Stimulated activated CD4-positive, alpha-beta T cell treated with anti-CD3 and anti-CD28 coated beads, Interleukin-15, amount 100 ng/mL, for 1 hour (primary cell): Measurements from ENCODE around the gene TBC1D22B.

ENCODE experiments used
- DNase-seq, 2 donors: peaks; one replicate each; pipeline ENCODE4 v3.0.0-alpha.2; 2020; ENCODE audit warnings: low read depth in 1 of 2, low spot score in 1 of 2

TBC1D22B gene

DNA sequence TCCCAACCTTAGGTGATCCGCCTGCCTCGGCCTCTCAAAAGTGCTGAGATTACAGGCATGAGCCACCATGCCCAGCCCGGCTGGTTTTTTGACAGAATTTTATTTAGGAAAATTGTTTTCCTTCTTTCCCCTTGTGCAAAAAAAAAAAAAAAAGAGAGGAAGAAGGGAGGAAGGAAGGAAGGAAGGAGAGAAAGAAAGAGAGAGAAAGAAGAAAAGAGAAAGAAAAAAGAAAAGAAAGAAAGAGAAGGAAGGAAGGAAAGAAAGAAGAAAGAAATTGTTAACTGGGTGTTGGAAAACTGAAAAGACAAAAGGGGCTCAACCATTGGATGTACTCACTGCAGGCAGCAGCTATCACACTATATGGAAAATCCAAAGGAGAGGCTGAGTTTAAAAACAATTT is 94.8 kb downstream of the TBC1D22B start:
- DNase-seq: no peak

DNA sequence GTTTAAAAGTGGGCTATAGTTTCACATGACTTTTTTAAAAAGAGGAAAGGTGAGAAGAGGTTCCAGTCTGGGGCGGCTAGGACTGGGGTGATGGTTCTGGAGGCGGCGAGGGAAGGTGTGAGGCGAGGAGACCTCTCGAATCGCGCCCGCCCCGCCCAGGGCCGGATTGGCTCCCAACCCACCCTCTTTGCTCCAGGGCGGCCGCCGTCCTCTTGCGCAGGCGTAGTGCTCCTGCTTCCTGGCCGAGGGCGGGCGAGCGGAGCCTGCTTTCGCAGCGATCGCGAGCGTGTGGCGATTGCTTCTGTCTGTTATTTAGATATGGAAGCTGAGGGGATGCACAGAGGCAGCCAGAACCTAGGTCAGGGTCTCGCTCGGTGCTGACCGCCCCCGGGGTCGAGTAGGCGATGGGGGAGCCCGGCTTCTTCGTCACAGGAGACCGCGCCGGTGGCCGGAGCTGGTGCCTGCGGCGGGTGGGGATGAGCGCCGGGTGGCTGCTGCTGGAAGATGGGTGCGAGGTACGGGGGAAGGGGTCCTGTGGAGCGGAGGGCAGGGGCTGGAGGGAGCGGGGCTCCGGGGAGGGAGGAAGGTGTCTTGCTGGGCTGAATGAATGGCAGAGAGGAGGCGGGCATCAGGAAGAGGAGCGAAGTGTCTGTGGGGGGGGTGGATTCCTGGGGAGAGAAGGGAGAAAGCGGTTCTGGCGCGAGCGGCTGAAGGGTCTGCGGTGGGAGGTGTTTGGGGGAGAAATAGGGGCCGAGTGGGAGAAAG is 96.4 kb downstream of the TBC1D22B start, which contains the start of gene RNF8:
Gene RNF8, plus strand, starts transcription at position 223 of the 765 bp plus-strand sequence. Its CDS starts 182 bp downstream, at position 405.
- peak; percentile 73 to 82 for DNase-seq

DNA sequence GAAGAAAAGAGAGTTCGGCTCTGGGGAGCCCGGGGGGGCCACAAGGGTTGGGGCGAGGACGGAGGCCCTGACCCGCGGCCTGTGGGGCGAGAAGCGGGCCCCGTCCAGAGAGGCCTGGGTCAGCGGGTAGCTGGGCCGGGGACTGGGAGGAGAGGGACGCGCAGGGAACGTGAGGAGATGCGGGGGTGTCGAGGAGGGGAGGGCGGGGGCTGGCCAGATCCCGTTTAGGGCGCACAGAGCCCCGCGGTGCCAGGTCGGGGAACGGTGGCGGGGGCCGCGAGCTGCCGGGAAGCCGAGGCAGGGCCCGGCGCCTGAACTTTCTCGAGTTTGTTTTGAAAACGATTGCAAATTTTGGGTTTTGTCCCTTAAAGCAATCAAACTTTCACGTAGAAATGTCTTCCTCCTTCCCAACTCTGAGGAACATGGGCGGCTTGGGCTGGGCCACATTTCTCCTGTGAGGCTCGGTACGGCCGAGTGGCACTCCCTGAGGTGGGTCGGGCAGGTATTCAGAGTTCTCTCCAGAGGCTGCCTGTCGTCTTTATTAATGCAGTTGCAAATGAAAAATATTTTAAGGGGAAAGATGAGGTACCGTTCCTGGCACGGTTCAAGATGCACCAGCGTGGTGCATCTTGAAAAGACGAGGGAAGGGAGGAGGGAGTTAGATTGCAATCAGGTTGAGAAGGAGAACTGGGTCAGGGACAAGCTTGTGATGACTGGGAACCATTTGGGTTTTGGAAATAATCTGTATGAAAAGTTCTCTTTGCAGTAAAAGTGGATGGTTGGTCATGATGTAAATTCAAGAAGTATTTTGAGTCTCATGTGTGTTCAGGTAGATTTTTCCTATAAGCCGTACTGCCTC is 97.2 kb downstream of the TBC1D22B start:
- DNase-seq: peak in 1 of 2 donors; percentile 3

DNA sequence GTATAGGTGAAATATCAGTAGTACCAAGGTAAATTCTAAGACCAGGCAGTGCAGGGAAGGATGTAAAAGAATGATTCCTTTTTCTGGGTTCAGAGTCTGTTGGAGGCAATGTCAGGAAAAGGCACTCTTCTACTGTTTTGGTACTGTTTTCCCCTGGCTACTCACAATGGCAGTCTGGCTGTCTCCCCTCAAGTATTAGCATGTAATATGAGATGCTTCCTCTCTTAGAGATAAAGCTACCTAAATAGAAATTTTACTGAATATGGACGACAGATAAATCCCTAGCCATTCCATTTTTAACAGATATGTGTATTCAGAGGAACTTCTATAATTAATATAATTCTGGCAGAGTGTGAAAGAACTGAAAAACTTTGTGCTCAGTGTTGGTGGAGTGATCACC is 99.7 kb downstream of the TBC1D22B start:
- DNase-seq: no peak

DNA sequence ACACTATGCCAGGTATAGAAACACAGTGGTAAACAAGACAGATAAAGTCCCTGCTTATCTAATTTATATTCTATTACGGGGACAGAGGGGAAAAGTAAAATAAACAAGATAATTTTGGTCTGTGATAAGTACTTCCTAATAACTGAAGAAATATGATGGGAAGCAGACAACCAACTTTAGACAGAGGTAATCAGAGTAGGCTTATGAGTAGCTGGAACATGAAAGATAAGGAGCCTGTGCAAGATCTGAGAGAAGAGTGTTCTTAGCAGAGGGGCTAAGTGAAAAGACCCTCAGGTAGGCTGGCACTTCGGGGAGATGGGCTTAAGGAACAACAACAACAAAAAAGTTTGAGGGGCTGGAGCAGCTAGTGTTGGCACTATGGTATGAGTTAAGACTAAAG is 100.3 kb downstream of the TBC1D22B start:
- DNase-seq: no peak

DNA sequence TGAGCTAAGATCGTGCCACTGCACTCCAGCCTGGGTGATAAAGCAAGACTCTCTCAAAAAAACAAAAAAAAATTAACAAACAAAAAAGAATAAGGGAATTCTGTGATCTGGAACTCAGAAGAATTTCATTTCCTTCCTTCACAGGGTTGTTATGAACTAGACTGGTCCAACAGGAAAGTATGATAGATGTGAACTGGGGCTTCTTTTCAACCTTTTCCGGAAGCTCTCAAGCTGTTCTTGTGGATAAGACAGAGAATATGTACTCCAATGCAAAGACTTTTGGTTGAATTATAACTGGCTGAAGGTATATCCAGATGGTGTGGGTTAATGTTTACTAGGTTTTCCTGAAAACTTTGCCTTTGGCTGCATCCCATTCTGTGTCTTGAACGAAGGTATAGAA is 101.5 kb downstream of the TBC1D22B start:
- DNase-seq: no peak

DNA sequence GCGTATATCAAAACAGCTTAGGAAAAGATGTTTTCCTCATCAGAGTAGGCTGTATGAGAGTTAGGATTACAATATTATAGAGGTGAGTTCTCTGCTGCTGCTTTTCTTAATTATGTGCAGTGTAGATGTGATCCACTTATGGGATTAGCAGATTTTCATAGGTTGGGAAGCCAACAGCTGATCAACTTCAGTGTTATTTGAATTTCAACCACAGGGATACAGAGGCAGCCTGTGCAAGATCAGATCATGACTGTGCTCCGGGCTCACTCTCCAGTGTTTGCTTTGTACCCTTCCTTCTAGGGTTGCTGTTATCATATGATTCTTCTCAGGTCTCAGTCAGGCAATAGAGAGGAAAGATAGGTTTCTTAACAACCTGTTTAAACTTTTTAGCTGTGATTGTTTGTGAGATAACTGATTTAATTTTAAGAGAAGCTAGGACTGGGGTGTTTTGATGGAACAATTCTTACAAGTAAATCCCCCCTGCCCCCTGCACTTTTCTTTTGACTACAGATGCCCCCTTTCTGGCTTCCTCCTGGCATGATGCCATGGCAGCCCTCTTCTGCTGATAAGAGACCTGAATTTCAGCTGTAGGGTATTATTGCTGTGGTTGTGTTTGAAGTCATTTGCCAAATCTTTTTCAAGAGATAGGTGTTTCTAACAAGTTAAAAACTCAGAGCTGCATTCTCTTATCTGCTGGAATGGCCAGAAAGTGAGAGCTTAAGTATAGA is 104.7 kb downstream of the TBC1D22B start:
- no peak for DNase-seq

DNA sequence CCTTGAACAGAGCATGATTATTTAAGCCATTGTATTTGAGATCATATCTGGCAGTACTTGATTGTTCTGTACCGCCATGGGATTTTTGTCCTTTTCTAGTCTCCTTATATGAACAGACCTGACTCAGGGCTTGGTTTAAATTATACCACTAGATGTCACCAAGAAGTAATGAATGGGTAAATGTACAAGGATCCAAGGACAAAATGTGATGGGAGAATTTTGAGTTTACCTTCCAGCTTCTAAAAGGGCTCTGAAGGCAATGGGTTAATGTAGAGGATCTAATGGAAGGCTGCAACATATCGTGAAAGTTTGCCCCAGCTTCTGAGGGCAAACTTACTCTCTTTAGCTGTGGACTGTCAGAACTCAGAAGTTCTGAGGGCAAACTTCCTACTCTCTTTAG is 108.2 kb downstream of the TBC1D22B start:
- no peak for DNase-seq

DNA sequence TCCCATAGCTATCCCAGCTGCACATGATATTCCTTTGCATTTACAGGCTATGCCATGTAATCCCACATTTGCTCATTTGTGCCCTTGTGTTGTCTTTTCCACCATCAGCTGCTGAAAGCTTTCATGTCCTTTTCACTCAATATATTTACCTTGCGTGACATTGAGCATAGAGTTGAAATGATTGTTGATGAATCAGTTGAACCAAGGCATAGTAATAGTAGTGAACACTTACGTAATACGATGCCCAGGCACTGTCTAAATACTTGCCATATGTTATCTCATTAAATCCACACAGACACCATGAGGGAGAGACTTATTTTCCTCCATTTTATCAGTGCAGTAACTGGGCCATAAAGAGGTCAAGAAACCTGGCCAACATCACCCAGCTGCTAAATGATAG is 109.3 kb downstream of the TBC1D22B start:
- no peak for DNase-seq

DNA sequence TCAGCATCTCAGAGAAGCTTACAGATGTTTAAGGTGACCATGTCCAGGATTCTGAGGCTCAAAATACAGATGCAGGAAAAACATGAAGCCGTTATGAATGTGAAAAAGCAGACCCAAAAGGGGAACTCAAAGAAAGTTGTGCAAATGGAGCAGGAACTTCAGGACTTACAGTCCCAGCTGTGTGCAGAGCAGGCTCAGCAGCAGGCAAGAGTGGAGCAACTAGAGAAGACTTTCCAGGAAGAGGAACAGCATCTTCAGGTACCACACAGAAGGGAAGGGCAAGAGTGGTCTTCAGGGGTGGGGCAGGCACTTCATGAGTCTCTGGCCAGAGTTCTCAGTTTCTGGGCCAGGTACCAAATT is 111.4 kb downstream of the TBC1D22B start:
- DNase-seq: no peak

DNA sequence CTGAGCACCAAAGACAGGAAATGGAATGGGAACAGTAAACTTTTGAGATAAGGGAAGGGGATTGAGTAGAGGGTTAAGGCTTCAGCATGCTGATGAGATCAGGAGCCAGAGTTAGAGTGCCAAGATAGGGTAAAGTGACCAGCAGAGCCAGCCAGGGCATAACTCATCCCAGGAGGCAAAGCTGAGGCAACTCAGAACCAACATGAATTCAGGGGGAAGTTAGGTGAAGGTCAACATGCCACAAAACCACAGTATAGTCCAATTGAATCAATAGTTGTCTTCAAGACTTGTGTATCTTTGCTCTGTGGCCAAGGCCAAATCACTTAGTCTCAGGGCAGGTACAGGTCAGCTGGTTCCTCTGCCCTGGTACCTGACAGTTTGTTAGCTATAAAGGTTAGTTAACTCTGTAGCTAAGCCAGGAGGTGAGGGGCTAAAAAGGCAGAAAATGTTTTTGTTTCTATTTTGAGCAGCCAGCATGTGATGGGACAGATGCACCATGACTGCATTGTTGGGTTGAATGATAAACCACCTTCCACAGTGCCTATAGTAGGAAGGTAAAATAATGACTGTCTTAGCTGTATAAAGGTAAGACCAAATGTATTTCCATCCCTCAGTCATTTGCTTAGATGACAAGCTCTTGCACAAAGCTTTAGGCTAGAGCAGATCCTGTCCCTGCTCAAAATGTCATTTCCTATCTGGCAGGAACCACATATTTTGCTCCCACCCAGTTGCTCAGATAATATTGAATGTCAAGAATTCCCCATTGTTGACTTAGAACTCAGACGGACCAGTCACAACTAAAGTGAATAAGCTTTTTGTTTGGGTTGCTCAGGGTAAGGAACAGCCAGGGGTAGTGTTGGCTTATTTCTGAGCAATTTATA is 112.0 kb downstream of the TBC1D22B start:
- no peak for DNase-seq

DNA sequence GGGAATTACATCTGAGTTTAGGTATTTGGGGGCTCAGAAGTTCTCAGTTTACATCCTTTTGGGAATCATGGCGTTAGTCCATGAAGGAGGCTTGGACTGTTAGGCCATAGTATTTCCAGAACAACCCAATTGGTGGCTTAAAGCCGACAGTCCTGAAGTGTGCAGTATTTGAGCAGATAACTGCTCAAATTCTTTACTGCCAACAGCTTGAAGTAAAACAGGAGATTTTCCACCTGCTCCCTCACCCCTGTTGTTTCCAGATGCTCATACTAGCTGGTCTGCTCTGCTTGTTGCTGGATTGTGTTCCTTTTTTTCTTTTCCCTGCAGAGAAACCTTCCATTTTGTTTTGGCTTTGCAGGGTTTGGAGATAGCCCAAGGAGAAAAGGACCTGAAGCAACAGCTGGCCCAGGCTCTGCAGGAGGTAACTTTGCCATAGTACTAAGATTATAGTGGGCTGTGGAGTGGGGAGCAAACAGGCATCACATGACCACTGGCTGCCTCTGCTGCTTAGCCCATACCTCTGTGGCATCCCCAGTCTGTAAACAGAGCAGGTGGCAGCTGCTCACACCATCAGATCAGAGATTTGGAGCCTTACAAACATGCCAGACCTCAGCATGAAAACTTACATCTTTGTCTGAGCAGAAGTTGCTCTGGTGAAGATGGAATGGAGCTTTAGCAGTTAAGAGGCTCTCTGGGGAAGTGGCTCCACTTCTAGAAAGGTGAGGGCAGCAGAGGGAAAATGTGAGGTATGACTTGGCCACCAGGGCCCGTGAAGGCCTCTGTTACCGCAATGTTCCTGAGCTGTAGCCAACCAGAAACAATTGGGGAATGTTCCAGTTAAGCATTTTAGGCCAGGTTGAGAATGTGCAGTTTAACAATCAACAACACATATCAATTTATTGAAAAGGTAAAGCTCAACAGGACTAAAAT is 113.8 kb downstream of the TBC1D22B start:
- no peak for DNase-seq

DNA sequence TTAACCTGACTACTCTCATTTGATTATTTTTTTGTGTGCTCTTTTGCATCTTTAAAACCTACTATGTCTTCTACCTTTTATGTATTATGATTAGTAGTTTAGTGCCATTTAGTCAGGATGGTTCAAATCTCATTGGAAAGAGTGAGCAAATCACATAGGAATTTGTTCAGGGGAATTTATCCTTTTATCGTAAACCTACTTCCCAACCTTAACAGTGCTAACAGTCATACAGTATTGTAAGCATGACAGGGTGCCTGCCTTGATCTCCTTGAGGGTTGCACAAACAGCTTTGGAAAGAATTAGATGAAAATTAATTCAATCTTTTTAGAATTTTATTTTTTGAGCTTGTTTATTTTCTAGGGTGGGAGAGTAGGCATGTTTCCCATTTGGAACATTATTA is 114.5 kb downstream of the TBC1D22B start:
- no peak for DNase-seq

DNA sequence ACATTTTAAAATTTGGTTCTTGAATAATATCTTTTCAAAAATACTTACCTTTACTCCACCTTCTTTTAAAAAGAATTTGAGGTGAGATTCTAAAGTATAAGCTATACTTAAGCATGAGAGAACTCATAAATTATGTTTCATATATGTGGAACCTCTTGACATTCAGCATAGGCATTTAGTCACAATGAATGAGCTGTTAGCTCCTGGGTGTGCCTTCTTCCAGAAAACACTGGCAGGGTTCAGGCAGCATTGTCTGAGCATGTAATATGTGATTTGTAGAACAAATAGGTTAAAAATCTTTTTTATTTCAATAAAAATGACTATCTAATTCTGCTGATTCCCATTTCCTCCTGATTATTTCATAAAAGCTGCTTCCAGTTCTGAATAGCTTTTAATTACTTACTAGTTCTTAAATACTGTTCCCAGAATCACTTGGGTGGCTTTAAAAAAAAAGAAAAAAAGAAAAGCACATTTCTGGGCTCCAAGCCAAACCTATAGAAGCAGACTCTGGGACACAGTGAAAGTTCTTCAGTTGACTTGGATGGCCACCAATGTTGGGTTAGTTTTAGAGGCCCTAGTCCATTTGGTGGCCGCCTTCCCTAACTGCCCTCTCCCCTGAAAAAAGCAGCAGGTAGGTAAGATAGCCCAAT is 116.4 kb downstream of the TBC1D22B start:
- no peak for DNase-seq

DNA sequence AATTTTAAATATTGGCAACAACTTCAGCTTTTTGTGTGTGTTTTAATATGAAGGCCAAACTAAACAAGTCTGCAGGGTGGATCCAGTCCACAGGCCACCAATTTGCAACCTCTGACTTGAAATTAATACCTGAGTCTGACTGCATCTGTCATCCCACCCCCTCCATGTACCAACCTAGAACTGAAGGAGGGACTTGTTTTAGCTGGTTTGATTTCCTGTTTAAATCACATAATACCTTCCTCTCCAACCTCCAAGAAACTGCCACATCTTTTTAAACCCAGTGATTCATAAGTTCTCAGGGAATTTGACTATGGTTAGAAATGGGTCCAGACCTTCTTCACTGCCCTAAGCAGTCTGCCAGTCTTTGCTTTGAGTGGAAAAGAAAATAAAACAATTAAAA is 117.8 kb downstream of the TBC1D22B start:
- no peak for DNase-seq

DNA sequence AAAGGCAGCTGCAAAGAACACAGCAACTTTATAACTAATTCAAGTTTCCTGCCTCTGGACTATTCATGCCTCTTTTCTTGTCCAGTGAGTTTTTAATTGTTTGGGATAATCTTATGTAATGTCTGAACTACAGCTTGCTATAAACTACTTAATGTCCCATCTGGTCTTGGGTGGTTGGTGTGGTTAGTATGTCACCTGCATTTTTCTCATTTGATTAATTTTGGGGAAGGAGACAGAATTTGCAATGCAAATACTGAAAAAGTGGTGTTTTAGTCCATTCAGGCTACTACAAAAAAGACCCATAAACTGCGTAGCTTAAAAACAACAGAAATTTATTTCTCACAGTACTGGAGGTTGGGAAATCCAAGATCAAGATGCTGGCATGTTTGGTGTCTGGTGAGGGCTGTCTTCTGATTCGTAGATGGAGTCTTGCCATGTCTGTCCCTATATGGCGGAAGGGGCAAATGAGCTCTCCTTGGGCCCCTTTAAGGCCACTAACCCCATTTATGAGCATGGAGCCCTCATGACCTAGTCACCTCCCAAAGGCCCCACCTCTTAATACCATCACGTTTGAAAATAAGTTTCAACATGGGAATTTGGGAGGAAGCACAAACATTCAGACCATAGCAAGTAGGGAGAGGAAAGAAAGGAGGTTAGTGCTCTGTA is 118.6 kb downstream of the TBC1D22B start:
- DNase-seq: no peak

DNA sequence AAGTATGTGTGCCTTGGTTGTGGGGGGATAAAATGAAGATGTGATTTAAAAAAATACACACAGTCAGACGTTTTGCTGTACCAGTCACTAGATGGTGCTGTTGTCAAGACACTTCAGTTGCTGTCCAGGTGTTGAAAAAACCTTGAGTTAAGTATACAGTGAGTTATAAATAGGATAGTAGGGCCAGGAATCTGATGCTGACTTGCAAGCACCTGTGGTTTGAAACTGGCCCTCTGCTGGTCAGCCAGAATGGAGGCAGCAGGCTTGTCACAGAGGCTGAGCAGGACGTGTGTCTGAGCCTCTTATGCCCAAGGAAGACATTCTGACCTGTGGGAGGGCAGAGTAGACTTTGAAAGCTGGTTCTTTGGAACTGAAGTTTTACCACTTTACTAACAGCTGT is 124.0 kb downstream of the TBC1D22B start:
- no peak for DNase-seq
